HG03280 (cell line): ENCODE results near the gene NME9.
"Not testable (repeated sequence)": the region's sequence is repeated elsewhere in the genome, so short reads cannot be mapped to it uniquely, and the experiment has no call there.

Experiments used
- ATAC-seq: cut with Tn5 transposase; IDR thresholded peaks from one replicate; pipeline ENCODE4 v1.9.1; 2021; ENCODE audit warnings: mild to moderate bottlenecking, moderate library complexity; ENCODE audit not compliant: unreplicated experiment

The NME9 gene

GRCh38 chr3:138329127-138329983 lies at the start of gene NME9:
TSS of gene NME9 (minus strand) at chr3:138329851. CDS start at chr3:138329335, 516 bp downstream.
- peak; percentile 75 for ATAC-seq

- ATAC-seq, result no peak
Observed at GRCh38 chr3:138378990-138379389, 49.3 kb upstream of the NME9 start.

GRCh38 chr3:138378331-138378730 lies 48.7 kb upstream of the NME9 start:
- no peak for ATAC-seq

- no peak for ATAC-seq
Observed at GRCh38 chr3:138377804-138378203, 48.2 kb upstream of the NME9 start.

GRCh38 chr3:138377212-138377611 lies 47.6 kb upstream of the NME9 start:
- ATAC-seq, result not testable (repeated sequence)

- ATAC-seq, result no peak
Observed at GRCh38 chr3:138376663-138377062, 47.0 kb upstream of the NME9 start.

GRCh38 chr3:138375447-138375846 lies 45.8 kb upstream of the NME9 start:
- ATAC-seq, result no peak

GRCh38 chr3:138374573-138375134 lies 45.0 kb upstream of the NME9 start:
- no peak for ATAC-seq

GRCh38 chr3:138373736-138374094 lies 44.1 kb upstream of the NME9 start:
- no peak for ATAC-seq

GRCh38 chr3:138373087-138373735 lies 43.6 kb upstream of the NME9 start:
- ATAC-seq, result no peak

GRCh38 chr3:138371070-138371965 lies 41.7 kb upstream of the NME9 start:
- peak; percentile 100 for ATAC-seq

- ATAC-seq, result no peak
Observed at GRCh38 chr3:138370321-138370720, 40.7 kb upstream of the NME9 start.

- no peak for ATAC-seq
Observed at GRCh38 chr3:138369151-138369900, 39.7 kb upstream of the NME9 start.

GRCh38 chr3:138367911-138368310 lies 38.3 kb upstream of the NME9 start:
- ATAC-seq, result no peak

- no peak for ATAC-seq
Observed at GRCh38 chr3:138367326-138367850, 37.7 kb upstream of the NME9 start.

- ATAC-seq, result no peak
Observed at GRCh38 chr3:138366006-138366759, 36.5 kb upstream of the NME9 start.

GRCh38 chr3:138365253-138365555 lies 35.6 kb upstream of the NME9 start:
- ATAC-seq, result no peak

- no peak for ATAC-seq
Observed at GRCh38 chr3:138364356-138365252, 35.0 kb upstream of the NME9 start.
